MM.1S (cell line): ENCODE data around the gene CCNF.
"Not testable (repeated sequence)": the region's sequence is repeated elsewhere in the genome, so short reads cannot be mapped to it uniquely, and the experiment has no call there.

Source experiments
- DNase-seq: peaks from one replicate; pipeline ENCODE4 v3.0.0-alpha.2; 2015
- H2AFZ ChIP-seq: fragments of 300-600 bp; sonication (generic); 2 replicates; pipeline ENCODE4 v1.6.0; 2016; ENCODE audit warnings: antibody characterized with exemption, low read length
- H3F3A ChIP-seq: fragments of 300-600 bp; sonication (generic); 2 replicates; pipeline ENCODE4 v1.6.1; 2016; ENCODE audit warnings: mild to moderate bottlenecking, antibody characterized with exemption, low read length, moderate library complexity, mixed read lengths; ENCODE audit not compliant: insufficient read depth
- H3K27ac ChIP-seq: fragments of 300-600 bp; sonication (generic); 2 replicates; pipeline ENCODE4 v1.5.1; 2016; ENCODE audit warnings: mild to moderate bottlenecking, low read length
- H3K27me3 ChIP-seq: fragments of 300-600 bp; sonication (generic); replicated peaks from 2 replicates; pipeline ENCODE4 v1.6.0; 2016; ENCODE audit warnings: low read length; ENCODE audit not compliant: insufficient read depth
- H3K36me3 ChIP-seq: fragments of 300-600 bp; sonication (generic); replicated peaks from 2 replicates; pipeline ENCODE4 v1.6.1; 2016; ENCODE audit warnings: mild to moderate bottlenecking, low read length, mixed read lengths; ENCODE audit not compliant: insufficient read depth
- H3K4me1 ChIP-seq: fragments of 300-600 bp; sonication (generic); 2 replicates; pipeline ENCODE4 v1.6.1; 2016; ENCODE audit warnings: low read length, mixed read lengths
- H3K4me2 ChIP-seq: fragments of 300-600 bp; sonication (generic); 2 replicates; pipeline ENCODE4 v1.6.0; 2016; ENCODE audit warnings: low read depth, low read length
- H3K4me3 ChIP-seq: fragments of 300-600 bp; sonication (generic); 2 replicates; pipeline ENCODE4 v1.5.1; 2016; ENCODE audit warnings: low read length, mixed read lengths
- H3K79me2 ChIP-seq: fragments of 300-600 bp; sonication (generic); 2 replicates; pipeline ENCODE4 v1.6.1; 2016; ENCODE audit warnings: mixed run types, low read length, mixed read lengths
- H3K9ac ChIP-seq: fragments of 300-600 bp; sonication (generic); 2 replicates; pipeline ENCODE4 v1.6.1; 2016; ENCODE audit warnings: low read length, mixed read lengths
- H3K9me2 ChIP-seq: fragments of 300-600 bp; sonication (generic); replicated peaks from 2 replicates; pipeline ENCODE4 v1.6.1; 2016; ENCODE audit warnings: mild to moderate bottlenecking, low read length, mixed read lengths; ENCODE audit not compliant: insufficient read depth
- H3K9me3 ChIP-seq: fragments of 300-600 bp; sonication (generic); replicated peaks from 2 replicates; pipeline ENCODE4 v1.6.1; 2016; ENCODE audit warnings: mild to moderate bottlenecking, low read length, mixed read lengths; ENCODE audit not compliant: insufficient read depth
- H4K20me1 ChIP-seq: fragments of 300-600 bp; sonication (generic); 2 replicates; pipeline ENCODE4 v1.6.1; 2016; ENCODE audit warnings: mild to moderate bottlenecking, low read length, moderate library complexity, mixed read lengths; ENCODE audit not compliant: insufficient read depth
- EZH2 ChIP-seq: fragments of 300-600 bp; sonication (generic); optimal IDR thresholded peaks from 2 replicates; pipeline ENCODE3; 2017; ENCODE audit warnings: low read depth, mild to moderate bottlenecking, antibody characterized with exemption, low read length, mixed read lengths
- EZH2phosphoT487 ChIP-seq: fragments of 300-600 bp; sonication (generic); IDR thresholded peaks from 2 replicates; pipeline ENCODE4 v1.6.1; 2018; ENCODE audit warnings: antibody characterized with exemption, low read length
- TF ChIP-seq, protein P1 (sequence below): fragments of 300-600 bp; sonication (generic); IDR thresholded peaks from 2 replicates; pipeline ENCODE4 v1.5.1; 2016; ENCODE audit warnings: antibody characterized with exemption, low read length, mixed read lengths

CCNF gene

DNA sequence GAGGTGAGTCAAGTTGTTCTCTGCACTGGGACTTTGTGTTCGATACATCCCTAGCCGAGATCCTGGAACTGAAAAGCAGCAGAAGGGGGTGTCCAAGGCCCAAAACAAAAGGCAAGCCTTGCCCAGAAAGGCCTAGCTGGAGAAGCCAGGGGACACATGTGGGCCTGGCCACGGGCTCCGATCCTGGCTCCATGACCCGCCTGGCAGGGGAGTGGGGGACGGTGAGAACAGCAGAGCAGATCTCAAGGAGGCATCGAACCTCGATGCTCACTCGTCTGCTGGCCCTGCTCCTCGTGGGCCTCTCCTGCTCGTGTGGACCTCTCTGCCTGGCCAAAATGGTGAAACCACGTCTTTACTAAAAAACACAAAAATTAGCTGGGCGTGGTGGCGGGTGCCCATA lies 8.9 kb downstream of the CCNF start:
- Histone ChIP-seq H3K4me3 (no peak overlapping the region), H3K27ac (no peak overlapping the region), H3K79me2 (peaks cover 3% of the 10 kb centered on the region), H3K9ac (no peak overlapping the region), H3K9me3 (no peaks in the 10 kb centered on the region), H3K27me3 (no peaks in the 10 kb centered on the region), H3F3A (0 out of 2 replicates have a peak, but pooled peaks cover 9% of the 10 kb centered on the region), H3K4me1 (no peaks in the 10 kb centered on the region), H3K9me2 (no peaks in the 10 kb centered on the region), H2AFZ (no peak overlapping the region), H3K4me2 (no peak overlapping the region), H4K20me1 (no peaks in the 10 kb centered on the region), H3K36me3 (peaks cover 15% of the 10 kb centered on the region)
- no peak for DNase-seq
- TF ChIP-seq, protein P1, sequence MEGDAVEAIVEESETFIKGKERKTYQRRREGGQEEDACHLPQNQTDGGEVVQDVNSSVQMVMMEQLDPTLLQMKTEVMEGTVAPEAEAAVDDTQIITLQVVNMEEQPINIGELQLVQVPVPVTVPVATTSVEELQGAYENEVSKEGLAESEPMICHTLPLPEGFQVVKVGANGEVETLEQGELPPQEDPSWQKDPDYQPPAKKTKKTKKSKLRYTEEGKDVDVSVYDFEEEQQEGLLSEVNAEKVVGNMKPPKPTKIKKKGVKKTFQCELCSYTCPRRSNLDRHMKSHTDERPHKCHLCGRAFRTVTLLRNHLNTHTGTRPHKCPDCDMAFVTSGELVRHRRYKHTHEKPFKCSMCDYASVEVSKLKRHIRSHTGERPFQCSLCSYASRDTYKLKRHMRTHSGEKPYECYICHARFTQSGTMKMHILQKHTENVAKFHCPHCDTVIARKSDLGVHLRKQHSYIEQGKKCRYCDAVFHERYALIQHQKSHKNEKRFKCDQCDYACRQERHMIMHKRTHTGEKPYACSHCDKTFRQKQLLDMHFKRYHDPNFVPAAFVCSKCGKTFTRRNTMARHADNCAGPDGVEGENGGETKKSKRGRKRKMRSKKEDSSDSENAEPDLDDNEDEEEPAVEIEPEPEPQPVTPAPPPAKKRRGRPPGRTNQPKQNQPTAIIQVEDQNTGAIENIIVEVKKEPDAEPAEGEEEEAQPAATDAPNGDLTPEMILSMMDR, result no peak
- no peak for TF ChIP-seq EZH2phosphoT487
- TF ChIP-seq EZH2, result no peak

DNA sequence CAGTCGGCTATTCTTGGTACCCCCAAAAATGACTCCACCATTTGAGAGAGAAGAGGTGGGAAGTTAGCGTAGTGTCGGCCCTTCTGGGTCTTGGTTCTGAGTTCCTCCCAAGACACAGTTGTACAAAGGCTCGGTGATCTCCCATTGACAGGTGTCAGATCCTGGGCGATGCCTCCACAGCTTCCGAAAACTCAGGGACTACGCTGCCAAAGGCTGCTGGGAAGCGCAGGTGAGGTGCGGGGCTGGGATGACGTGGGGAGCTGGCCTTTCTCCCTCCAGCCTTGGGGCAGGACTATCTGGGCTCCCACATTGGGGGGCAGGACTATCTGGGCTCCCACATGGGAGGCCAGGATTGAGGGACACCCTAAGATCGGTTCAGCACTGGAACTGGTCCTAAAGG lies 10.4 kb downstream of the CCNF start:
- no peaks in the 10 kb centered on the region for H4K20me1 ChIP-seq
- 0 out of 2 replicates have a peak, but pooled peaks cover 9% of the 10 kb centered on the region for H3F3A ChIP-seq
- no peak for DNase-seq
- no peaks in the 10 kb centered on the region for H3K4me1 ChIP-seq
- no peaks in the 10 kb centered on the region for H3K9me2 ChIP-seq
- no peaks in the 10 kb centered on the region for H3K79me2 ChIP-seq
- no peaks in the 10 kb centered on the region for H3K9me3 ChIP-seq
- peaks cover 15% of the 10 kb centered on the region; the same call in 1 of the 2 replicates for H3K36me3 ChIP-seq
- no peak overlapping the region for H3K4me2 ChIP-seq
- TF ChIP-seq EZH2, result no peak
- TF ChIP-seq EZH2phosphoT487, result no peak
- TF ChIP-seq, protein P1, result no peak
- H3K9ac ChIP-seq, result no peak overlapping the region
- H2AFZ ChIP-seq, result no peak overlapping the region
- H3K27ac ChIP-seq, result no peak overlapping the region
- no peaks in the 10 kb centered on the region for H3K27me3 ChIP-seq
- no peak overlapping the region for H3K4me3 ChIP-seq

DNA sequence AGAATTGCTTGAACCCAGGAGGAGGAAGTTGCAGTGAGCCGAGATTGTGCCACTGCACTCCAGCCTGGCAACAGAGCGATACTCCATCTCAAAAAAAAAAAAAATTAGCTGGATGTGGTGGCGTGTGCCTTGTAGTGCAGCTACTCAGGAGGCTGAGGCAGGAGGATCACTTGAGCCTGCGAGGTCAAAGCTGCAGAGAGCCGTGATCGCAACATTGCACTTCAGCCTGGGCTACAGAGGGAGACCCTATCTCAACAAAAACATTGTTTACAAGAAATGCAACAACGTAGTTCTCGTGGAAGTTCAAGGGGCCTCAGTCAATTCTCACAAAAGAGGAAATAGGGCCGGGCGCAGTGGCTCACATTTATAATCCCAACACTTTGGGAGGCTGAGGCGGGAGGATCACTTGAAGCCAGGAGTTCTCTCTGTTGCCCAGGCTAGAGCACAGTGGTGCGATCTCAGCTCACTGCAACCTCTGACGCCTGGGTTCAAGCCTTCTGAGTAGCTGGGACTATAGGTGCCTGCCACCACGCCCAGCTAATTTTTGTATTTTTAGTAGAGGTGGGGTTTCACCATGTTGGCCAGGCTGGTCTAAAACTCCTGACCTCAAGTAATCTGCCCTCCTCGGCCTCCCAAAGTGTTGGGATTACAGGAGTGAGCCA lies 12.0 kb downstream of the CCNF start:
- H3K4me1 ChIP-seq, H3K79me2 ChIP-seq, H3K9me3 ChIP-seq, H3K9me2 ChIP-seq, H2AFZ ChIP-seq, H3K27me3 ChIP-seq, H3K9ac ChIP-seq, H4K20me1 ChIP-seq, DNase-seq, H3K27ac ChIP-seq, H3K4me3 ChIP-seq, H3K4me2 ChIP-seq, H3F3A ChIP-seq: not testable (repeated sequence)
- H3K36me3 ChIP-seq, result peaks cover 12% of the 10 kb centered on the region; the same call in 1 of the 2 replicates

DNA sequence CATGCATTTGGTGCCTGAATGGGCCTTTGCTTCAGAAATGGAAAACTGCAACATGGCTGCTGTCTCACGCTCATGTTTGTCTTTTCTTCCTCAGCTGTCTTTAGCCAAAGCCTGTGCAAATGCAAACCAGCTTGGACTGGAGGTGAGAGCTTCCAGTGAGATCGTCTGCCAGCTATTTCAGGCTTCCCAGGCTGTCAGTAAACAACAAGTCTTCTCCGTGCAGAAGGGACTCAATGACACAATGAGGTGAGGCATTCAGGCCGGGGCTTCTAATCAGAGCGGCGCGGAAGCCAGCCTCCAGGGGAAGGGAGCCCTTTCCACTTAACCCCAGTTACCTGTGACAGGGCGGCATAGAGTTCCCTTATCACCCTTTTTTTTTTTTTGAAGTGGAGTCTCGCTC lies 14.3 kb downstream of the CCNF start:
- Histone ChIP-seq H3K9me3 (no peaks in the 10 kb centered on the region), H3K4me1 (no peaks in the 10 kb centered on the region), H2AFZ (no peak overlapping the region), H3K27ac (no peak overlapping the region), H3K9me2 (no peaks in the 10 kb centered on the region), H3K4me2 (no peak overlapping the region), H4K20me1 (no peaks in the 10 kb centered on the region), H3K27me3 (no peaks in the 10 kb centered on the region), H3K36me3 (peaks cover 3% of the 10 kb centered on the region; the same call in 1 of the 2 replicates), H3K4me3 (no peak overlapping the region), H3K9ac (no peak overlapping the region), H3F3A (0 out of 2 replicates have a peak, but pooled peaks cover 9% of the 10 kb centered on the region), H3K79me2 (peaks cover 7% of the 10 kb centered on the region)
- no peak for DNase-seq
- TF ChIP-seq EZH2 (no peak), EZH2phosphoT487 (no peak)
- TF ChIP-seq, protein P1, result no peak
